Right lobe of liver (tissue), 4 donors: ENCODE results near the gene TNIP1.

Source experiments
- POLR2A ChIP-seq: fragments of 450-650 bp; IDR thresholded peaks from one replicate; pipeline ENCODE4 v1.6.1; 2017; ENCODE audit warnings: antibody characterized with exemption, mild to moderate bottlenecking
- TF ChIP-seq, protein P1 (sequence below), 4 donors: fragments of 200-600 bp in 3 of 4; fragments of 450-650 bp in 1 of 4; IDR thresholded peaks; one replicate each; pipeline versions ENCODE4 v1.5.1 to v1.8.0; 2016 to 2022; ENCODE audit warnings: antibody characterized with exemption in 4 of 4, mild to moderate bottlenecking in 2 of 4
- donor health status: DM: no; HTN: no; CAD: no.
- donor health status: DM: no; HTN: no; CAD: no.
- donor health status: DM: no; HTN: yes; CAD: no.

DNA sequence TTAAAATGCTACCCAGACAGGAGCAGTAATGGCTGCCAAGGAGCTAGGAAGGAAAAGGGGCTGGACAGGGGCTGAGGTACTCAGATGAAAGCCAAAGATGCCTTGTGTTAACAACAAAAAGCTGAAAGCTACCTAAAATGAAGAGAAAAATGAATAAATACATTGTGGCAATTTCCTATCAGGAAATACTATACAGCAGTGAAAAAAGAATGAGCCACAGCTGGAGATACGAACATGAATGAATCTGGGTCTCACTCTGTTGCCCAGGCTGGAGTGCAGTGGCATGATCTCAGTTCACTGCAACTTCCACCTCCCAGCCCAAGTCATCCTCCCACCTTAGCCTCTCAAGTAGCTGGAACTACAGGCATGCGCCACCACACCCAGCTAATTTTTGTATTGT lies 6.3 kb downstream of the TNIP1 start:
- no peak for TF ChIP-seq POLR2A
- TF ChIP-seq, protein P1, sequence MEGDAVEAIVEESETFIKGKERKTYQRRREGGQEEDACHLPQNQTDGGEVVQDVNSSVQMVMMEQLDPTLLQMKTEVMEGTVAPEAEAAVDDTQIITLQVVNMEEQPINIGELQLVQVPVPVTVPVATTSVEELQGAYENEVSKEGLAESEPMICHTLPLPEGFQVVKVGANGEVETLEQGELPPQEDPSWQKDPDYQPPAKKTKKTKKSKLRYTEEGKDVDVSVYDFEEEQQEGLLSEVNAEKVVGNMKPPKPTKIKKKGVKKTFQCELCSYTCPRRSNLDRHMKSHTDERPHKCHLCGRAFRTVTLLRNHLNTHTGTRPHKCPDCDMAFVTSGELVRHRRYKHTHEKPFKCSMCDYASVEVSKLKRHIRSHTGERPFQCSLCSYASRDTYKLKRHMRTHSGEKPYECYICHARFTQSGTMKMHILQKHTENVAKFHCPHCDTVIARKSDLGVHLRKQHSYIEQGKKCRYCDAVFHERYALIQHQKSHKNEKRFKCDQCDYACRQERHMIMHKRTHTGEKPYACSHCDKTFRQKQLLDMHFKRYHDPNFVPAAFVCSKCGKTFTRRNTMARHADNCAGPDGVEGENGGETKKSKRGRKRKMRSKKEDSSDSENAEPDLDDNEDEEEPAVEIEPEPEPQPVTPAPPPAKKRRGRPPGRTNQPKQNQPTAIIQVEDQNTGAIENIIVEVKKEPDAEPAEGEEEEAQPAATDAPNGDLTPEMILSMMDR (IDR thresholded peaks at IDR 0.05), result no peak
